ENCODE measurements around the gene DAPK2.
A peak's percentile ranks its signal among the peaks of the same experiment; 100 is the strongest.

Gene DAPK2

DNA sequence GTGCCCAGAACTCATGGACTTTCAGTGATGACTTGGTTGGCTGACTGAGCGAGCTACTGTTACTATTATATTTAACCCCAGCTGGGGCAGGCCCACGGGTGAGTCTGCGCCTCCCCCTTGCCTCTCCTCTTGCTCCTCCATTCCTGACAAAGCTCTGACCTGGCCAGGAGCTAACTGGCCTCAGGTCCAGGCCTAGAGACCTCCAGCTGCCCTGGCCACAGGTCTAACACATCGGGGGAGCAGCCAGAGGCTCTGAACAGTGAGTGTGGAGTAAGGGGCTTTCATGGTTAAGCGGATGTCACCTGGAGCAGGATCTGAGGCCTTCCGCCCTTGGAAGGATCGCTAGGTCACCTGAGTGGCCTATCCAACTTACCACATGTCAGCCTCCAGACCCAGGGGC is 116.3 kb downstream of the DAPK2 start:
- no peak overlapping the region for H3K9ac ChIP-seq (ENCODE audit: low read depth, low read length)
- H3K27me3 ChIP-seq (ENCODE audit: control insufficient read depth, insufficient read depth, low read length): peaks cover 4% of the 10 kb centered on the region
- no peak overlapping the region for H3K4me3 ChIP-seq (ENCODE audit: low read length)
- H3K36me3 ChIP-seq (ENCODE audit: insufficient read depth, low read length): no peaks in the 10 kb centered on the region
- peaks cover 4% of the 10 kb centered on the region for H3K4me1 ChIP-seq (ENCODE audit: control insufficient read depth, insufficient read depth, low read length)
- no peak overlapping the region for H3K4me2 ChIP-seq (ENCODE audit: low read length)
- no peaks in the 10 kb centered on the region for H3K9me3 ChIP-seq (replicated peaks; ENCODE audit: low read length)

- no peaks in the 10 kb centered on the region for H3K4me1 ChIP-seq (ENCODE audit: control insufficient read depth, insufficient read depth, low read length)
- no peak overlapping the region for H3K4me2 ChIP-seq (ENCODE audit: low read length)
- no peak overlapping the region for H3K4me3 ChIP-seq (ENCODE audit: low read length)
- H3K36me3 ChIP-seq (ENCODE audit: insufficient read depth, low read length): no peaks in the 10 kb centered on the region
- no peaks in the 10 kb centered on the region for H3K9me3 ChIP-seq (replicated peaks; ENCODE audit: low read length)
- peaks cover 4% of the 10 kb centered on the region for H3K27me3 ChIP-seq (ENCODE audit: control insufficient read depth, insufficient read depth, low read length)
- H3K9ac ChIP-seq (ENCODE audit: low read depth, low read length): no peak overlapping the region
These were observed 118.0 kb downstream of the DAPK2 start for GRCh38 chr15:63928185-63928842.

DNA sequence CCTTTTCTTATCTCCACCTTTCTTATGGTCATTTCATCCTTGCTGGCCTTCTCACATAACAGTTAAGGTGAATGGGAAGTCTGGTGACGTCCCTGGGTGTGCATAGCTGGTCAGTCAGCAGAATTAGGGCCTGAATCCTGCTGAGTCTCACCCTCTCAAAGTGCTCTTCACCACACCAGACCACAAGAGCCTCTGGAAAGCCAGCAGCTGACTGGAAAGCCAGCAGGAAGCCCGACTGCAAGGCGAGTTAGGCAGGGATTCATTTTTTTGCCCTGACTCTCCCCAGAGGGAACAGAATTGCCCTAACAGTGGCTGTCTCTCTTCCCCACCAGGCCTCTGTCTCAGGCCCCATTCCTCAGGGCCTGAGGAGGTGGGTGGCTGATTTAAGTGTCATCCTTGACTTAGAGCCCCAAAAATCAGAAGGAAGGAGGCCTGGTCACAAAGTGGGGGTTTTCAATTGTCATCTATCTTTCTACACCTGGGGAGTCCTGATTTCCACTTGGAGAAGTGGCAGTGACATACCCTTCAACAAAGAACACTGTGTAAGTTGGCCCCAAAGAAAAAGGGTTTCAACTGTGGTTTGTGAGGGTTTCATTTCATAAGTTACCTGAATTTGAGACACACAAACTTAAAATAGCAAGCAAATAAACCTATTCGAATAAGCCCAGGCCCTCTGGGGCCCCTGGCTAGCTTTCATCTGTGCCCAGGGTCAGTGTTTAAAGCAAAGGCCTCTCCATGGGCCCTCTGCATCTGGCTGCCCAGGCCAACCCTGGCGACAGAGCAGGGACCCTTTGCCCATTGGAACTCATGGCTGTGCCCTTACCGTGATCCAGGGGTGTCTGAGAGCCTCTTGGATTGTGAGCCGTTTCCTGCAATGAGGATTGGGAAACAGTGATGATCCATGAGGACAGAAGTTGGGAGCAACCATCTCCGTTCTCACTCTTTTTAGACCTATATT is 122.0 kb downstream of the DAPK2 start:
- Histone ChIP-seq H3K4me2 (ENCODE audit: low read length) (no peak overlapping the region), H3K4me1 (ENCODE audit: control insufficient read depth, insufficient read depth, low read length) (no peaks in the 10 kb centered on the region), H3K9me3 (replicated peaks; ENCODE audit: low read length) (no peaks in the 10 kb centered on the region), H3K4me3 (ENCODE audit: low read length) (no peak overlapping the region), H3K36me3 (ENCODE audit: insufficient read depth, low read length) (no peaks in the 10 kb centered on the region), H3K27me3 (ENCODE audit: control insufficient read depth, insufficient read depth, low read length) (peaks cover 4% of the 10 kb centered on the region), H3K9ac (ENCODE audit: low read depth, low read length) (no peak overlapping the region)

GRCh38 chr15:63922916-63923315 is 123.4 kb downstream of the DAPK2 start:
- Histone ChIP-seq H3K36me3 (ENCODE audit: insufficient read depth, low read length) (no peaks in the 10 kb centered on the region), H3K9ac (ENCODE audit: low read depth, low read length) (no peak overlapping the region), H3K4me1 (ENCODE audit: control insufficient read depth, insufficient read depth, low read length) (no peaks in the 10 kb centered on the region), H3K27me3 (ENCODE audit: control insufficient read depth, insufficient read depth, low read length) (no peaks in the 10 kb centered on the region), H3K9me3 (replicated peaks; ENCODE audit: low read length) (no peaks in the 10 kb centered on the region), H3K4me3 (ENCODE audit: low read length) (no peak overlapping the region), H3K4me2 (ENCODE audit: low read length) (no peak overlapping the region)

- Histone ChIP-seq H3K4me2 (ENCODE audit: low read length) (no peak overlapping the region), H3K36me3 (ENCODE audit: insufficient read depth, low read length) (no peaks in the 10 kb centered on the region), H3K9ac (ENCODE audit: low read depth, low read length) (no peak overlapping the region), H3K27me3 (ENCODE audit: control insufficient read depth, insufficient read depth, low read length) (no peaks in the 10 kb centered on the region), H3K9me3 (replicated peaks; ENCODE audit: low read length) (no peaks in the 10 kb centered on the region), H3K4me1 (ENCODE audit: control insufficient read depth, insufficient read depth, low read length) (no peaks in the 10 kb centered on the region), H3K4me3 (ENCODE audit: low read length) (no peak overlapping the region)
These were observed 123.9 kb downstream of the DAPK2 start for GRCh38 chr15:63922261-63922904.

DNA sequence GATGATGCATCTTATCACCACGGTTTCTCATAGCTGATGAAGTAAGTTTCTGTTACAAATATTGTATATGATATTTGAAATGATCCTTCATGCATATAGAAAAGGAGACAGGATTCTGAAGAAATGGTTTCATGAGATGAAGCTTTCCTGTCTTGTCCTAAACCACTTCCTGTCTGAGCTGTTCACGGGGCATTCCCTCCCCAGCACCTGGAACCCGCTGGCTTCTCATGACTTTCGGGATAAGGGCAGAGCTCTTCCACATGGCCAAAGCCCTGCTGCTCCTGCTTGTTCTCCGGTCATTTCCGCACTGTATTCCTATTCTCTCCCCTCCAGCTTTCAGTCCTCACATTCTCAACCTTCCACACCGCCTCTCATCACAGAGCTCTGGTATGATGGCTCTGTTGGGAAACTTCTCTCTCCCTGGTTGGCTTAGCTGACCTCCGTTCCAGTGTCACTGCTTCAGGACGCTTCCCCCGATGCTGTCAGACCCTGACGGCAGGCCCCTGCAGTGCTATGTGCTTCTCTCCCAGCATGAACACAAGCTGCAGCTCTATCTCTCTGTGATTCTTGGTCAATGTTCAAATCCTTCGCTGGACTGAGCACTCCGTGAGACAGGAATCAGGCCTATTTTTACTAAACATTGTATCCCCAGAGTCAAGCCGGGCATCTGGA is 125.6 kb downstream of the DAPK2 start:
- H3K4me3 ChIP-seq (ENCODE audit: low read length): no peak overlapping the region
- H3K27me3 ChIP-seq (ENCODE audit: control insufficient read depth, insufficient read depth, low read length): no peaks in the 10 kb centered on the region
- peaks cover 13% of the 10 kb centered on the region for H3K4me1 ChIP-seq (ENCODE audit: control insufficient read depth, insufficient read depth, low read length)
- no peak overlapping the region for H3K9ac ChIP-seq (ENCODE audit: low read depth, low read length)
- no peaks in the 10 kb centered on the region for H3K36me3 ChIP-seq (ENCODE audit: insufficient read depth, low read length)
- H3K9me3 ChIP-seq (replicated peaks; ENCODE audit: low read length): no peaks in the 10 kb centered on the region
- no peak overlapping the region for H3K4me2 ChIP-seq (ENCODE audit: low read length)

GRCh38 chr15:63918901-63919348 is 127.4 kb downstream of the DAPK2 start:
- no peak overlapping the region for H3K9ac ChIP-seq (ENCODE audit: low read depth, low read length)
- no peak overlapping the region for H3K4me3 ChIP-seq (ENCODE audit: low read length)
- no peaks in the 10 kb centered on the region for H3K9me3 ChIP-seq (replicated peaks; ENCODE audit: low read length)
- H3K27me3 ChIP-seq (ENCODE audit: control insufficient read depth, insufficient read depth, low read length): no peaks in the 10 kb centered on the region
- no peak overlapping the region for H3K4me2 ChIP-seq (ENCODE audit: low read length)
- H3K4me1 ChIP-seq (ENCODE audit: control insufficient read depth, insufficient read depth, low read length): peaks cover 18% of the 10 kb centered on the region
- no peaks in the 10 kb centered on the region for H3K36me3 ChIP-seq (ENCODE audit: insufficient read depth, low read length)

- H3K9ac ChIP-seq (ENCODE audit: low read depth, low read length): no peak overlapping the region
- H3K4me1 ChIP-seq (ENCODE audit: control insufficient read depth, insufficient read depth, low read length): peaks cover 18% of the 10 kb centered on the region
- H3K4me3 ChIP-seq (ENCODE audit: low read length): no peak overlapping the region
- no peak overlapping the region for H3K4me2 ChIP-seq (ENCODE audit: low read length)
- H3K27me3 ChIP-seq (ENCODE audit: control insufficient read depth, insufficient read depth, low read length): no peaks in the 10 kb centered on the region
- no peaks in the 10 kb centered on the region for H3K36me3 ChIP-seq (ENCODE audit: insufficient read depth, low read length)
- no peaks in the 10 kb centered on the region for H3K9me3 ChIP-seq (replicated peaks; ENCODE audit: low read length)
These were observed 128.0 kb downstream of the DAPK2 start for GRCh38 chr15:63918317-63918672.

- Histone ChIP-seq H3K4me2 (ENCODE audit: low read length) (no peak overlapping the region), H3K4me1 (ENCODE audit: control insufficient read depth, insufficient read depth, low read length) (peaks cover 18% of the 10 kb centered on the region), H3K9ac (ENCODE audit: low read depth, low read length) (no peak overlapping the region), H3K36me3 (ENCODE audit: insufficient read depth, low read length) (no peaks in the 10 kb centered on the region), H3K27me3 (ENCODE audit: control insufficient read depth, insufficient read depth, low read length) (no peaks in the 10 kb centered on the region), H3K4me3 (ENCODE audit: low read length) (no peak overlapping the region), H3K9me3 (replicated peaks; ENCODE audit: low read length) (no peaks in the 10 kb centered on the region)
These were observed 128.5 kb downstream of the DAPK2 start for GRCh38 chr15:63917588-63918316.

DNA sequence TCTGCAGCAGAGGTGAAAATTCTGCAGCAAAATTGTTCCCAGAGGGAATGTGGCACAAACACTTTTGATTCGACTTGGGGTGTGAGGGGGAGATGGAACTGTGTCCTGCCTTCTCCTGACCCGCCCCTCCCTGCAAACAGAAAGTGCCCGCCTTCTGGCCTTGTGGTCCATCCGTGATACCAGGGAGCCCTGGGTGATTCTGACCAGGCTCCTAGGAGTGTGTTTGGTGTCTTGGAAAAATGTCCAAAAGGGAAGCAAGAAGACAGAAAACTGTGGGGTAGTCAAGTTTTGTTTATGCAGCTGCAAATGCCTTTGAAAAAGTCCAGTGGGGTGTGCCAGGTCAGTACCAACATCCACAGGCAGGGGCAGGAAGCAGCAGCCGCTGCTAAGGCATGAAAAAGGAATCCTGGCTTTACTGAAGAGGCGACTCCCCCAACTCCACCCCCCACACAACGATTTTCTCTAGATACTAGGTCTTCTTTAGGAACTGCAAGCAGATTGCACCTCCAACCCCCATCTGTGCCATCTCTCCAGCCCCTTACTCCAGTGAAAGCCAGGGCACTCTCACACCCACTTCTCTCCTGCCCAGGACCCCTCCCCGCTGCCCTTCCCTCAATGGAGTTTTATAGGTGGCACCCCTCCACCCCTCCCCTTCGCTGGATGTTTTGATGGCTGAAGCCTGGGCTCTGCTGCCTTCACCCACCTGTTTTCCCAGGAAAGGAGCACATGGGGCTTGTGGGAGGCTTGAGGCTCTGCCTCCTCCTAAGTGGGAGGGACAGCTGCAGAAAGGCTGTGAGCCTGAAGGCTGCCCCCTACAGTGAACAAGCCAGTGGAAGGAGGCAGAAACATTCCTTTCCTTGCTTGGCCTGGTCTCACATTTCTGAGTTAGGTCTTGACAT is 130.2 kb downstream of the DAPK2 start:
- H3K9ac ChIP-seq (ENCODE audit: low read depth, low read length): peak overlapping the region; percentile 42
- H3K4me3 ChIP-seq (ENCODE audit: low read length): peak overlapping the region; percentile 47
- peaks cover 18% of the 10 kb centered on the region for H3K4me1 ChIP-seq (ENCODE audit: control insufficient read depth, insufficient read depth, low read length)
- H3K4me2 ChIP-seq (ENCODE audit: low read length): peak overlapping the region; percentile 70
- H3K36me3 ChIP-seq (ENCODE audit: insufficient read depth, low read length): no peaks in the 10 kb centered on the region
- H3K9me3 ChIP-seq (replicated peaks; ENCODE audit: low read length): no peaks in the 10 kb centered on the region
- no peaks in the 10 kb centered on the region for H3K27me3 ChIP-seq (ENCODE audit: control insufficient read depth, insufficient read depth, low read length)

Data from skeletal muscle satellite cell (primary cell).